Measurements from ENCODE around the gene RPL3. TPM values are rescaled to one million over a fixed set of nuclear protein-coding genes. Genes with fewer than 3 reads are reported as not detected.

RPL3 gene
- total RNA-seq, 1 experiment from 2014 or later = 1,668 TPM

DNA sequence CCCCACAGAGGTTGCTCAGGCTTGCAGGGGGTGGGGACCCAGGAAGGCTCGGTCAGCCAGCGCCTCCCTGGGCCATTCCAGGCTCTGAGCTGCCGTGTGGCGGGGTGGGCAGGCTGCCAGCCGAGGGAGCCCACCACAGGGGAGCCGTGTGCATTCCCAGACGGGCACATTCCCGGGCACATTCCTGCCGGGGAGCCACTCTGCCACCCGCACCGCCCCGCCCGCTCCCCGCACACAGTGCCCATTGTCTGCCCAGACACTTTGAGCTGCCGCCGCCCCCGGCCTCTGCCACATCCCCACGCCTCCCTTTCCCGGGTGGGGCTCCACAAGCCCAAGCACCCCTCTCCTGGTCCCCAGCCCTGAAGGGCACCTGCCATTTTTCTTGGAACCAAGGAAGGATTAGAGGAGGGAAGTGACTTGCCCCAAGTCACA is 27.4 kb downstream of the RPL3 start:
- H3K4me1 ChIP-seq = peaks cover 44% of the 10 kb centered on the region
- no peaks in the 10 kb centered on the region for H3K9me3 ChIP-seq
- H3K9me3 Mint-ChIP-seq (ENCODE audit: unreplicated experiment) = no peaks in the 10 kb centered on the region
- TF ChIP-seq, protein P1, sequence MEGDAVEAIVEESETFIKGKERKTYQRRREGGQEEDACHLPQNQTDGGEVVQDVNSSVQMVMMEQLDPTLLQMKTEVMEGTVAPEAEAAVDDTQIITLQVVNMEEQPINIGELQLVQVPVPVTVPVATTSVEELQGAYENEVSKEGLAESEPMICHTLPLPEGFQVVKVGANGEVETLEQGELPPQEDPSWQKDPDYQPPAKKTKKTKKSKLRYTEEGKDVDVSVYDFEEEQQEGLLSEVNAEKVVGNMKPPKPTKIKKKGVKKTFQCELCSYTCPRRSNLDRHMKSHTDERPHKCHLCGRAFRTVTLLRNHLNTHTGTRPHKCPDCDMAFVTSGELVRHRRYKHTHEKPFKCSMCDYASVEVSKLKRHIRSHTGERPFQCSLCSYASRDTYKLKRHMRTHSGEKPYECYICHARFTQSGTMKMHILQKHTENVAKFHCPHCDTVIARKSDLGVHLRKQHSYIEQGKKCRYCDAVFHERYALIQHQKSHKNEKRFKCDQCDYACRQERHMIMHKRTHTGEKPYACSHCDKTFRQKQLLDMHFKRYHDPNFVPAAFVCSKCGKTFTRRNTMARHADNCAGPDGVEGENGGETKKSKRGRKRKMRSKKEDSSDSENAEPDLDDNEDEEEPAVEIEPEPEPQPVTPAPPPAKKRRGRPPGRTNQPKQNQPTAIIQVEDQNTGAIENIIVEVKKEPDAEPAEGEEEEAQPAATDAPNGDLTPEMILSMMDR (IDR thresholded peaks at IDR 0.05; ENCODE audit: insufficient read depth in 1 of 2, low read depth in 1 of 2, low read length in 1 of 2, severe bottlenecking in 1 of 2, unreplicated experiment in 1 of 2) = no peak
- no peaks in the 10 kb centered on the region for H3K36me3 Mint-ChIP-seq (ENCODE audit: insufficient read depth, unreplicated experiment)
- no peaks in the 10 kb centered on the region for H3K36me3 ChIP-seq (ENCODE audit: control insufficient read depth, insufficient read depth, low read length)
- no peak for DNase-seq
- peak overlapping the region; percentile 86 for H3K27ac Mint-ChIP-seq (ENCODE audit: unreplicated experiment)
- intact Hi-C loops (cut with micrococcal nuclease; ENCODE audit: unreplicated experiment) = loop anchor here (5.0 kb wide), 1 partner anchor 40 kb away; no protein-coding TSS in a partner anchor
- CTCF ChIA-PET = no interaction called here
- H3K4me3 ChIP-seq (ENCODE audit: low read depth, low read length) = no peak overlapping the region
- POLR2A ChIA-PET = no interaction called here
- no peaks in the 10 kb centered on the region for H3K27me3 ChIP-seq (replicated peaks; ENCODE audit: control insufficient read depth, insufficient read depth, low read length)
- H3K4me1 Mint-ChIP-seq (ENCODE audit: low read depth, unreplicated experiment) = peaks cover 24% of the 10 kb centered on the region
- no peaks in the 10 kb centered on the region for H3K27me3 Mint-ChIP-seq (ENCODE audit: insufficient read depth, unreplicated experiment)
- no peak overlapping the region for H3K4me3 Mint-ChIP-seq (ENCODE audit: unreplicated experiment)
- no TSS peak for BruUV-seq (replicated peaks)

DNA sequence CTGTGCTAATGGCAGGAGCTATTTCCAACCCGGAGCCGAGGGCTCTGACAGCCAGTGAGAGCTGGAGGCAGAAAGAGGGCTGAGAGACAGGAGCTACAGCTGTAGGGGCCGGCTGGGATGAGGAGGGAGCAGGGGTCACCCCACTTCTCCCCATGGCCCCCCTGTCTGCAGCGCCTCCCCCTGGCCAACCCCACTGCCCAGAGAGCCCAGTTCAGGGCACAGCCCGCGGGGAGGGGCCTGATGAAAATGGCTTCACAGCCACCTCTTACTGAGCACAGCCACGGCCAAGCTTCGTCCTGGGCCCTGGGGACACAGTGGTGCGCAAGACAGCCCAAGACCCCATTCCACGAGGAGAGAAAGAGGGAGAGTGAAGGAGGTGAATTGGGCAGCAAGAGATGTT is 27.9 kb downstream of the RPL3 start:
- POLR2A ChIA-PET = no interaction called here
- Histone ChIP-seq H3K4me3 (ENCODE audit: low read depth, low read length) (no peak overlapping the region), H3K36me3 (ENCODE audit: control insufficient read depth, insufficient read depth, low read length) (no peaks in the 10 kb centered on the region), H3K9me3 (no peaks in the 10 kb centered on the region), H3K4me1 (peaks cover 48% of the 10 kb centered on the region), H3K27me3 (replicated peaks; ENCODE audit: control insufficient read depth, insufficient read depth, low read length) (no peaks in the 10 kb centered on the region)
- intact Hi-C loops (cut with micrococcal nuclease; ENCODE audit: unreplicated experiment) = loop anchor here (5.0 kb wide), 1 partner anchor 39 kb away; no protein-coding TSS in a partner anchor
- DNase-seq = no peak
- H3K9me3 Mint-ChIP-seq (ENCODE audit: unreplicated experiment) = no peaks in the 10 kb centered on the region
- H3K4me1 Mint-ChIP-seq (ENCODE audit: low read depth, unreplicated experiment) = peaks cover 22% of the 10 kb centered on the region
- CTCF ChIA-PET = interaction anchor here (0.7 kb wide), 1 partner anchor 52 kb away, joined by 3 read pairs; no protein-coding TSS in a partner anchor
- no peaks in the 10 kb centered on the region for H3K36me3 Mint-ChIP-seq (ENCODE audit: insufficient read depth, unreplicated experiment)
- TF ChIP-seq, protein P1 (IDR thresholded peaks at IDR 0.05; ENCODE audit: insufficient read depth in 1 of 2, low read depth in 1 of 2, low read length in 1 of 2, severe bottlenecking in 1 of 2, unreplicated experiment in 1 of 2) = no peak
- H3K4me3 Mint-ChIP-seq (ENCODE audit: unreplicated experiment) = no peak overlapping the region
- peak overlapping the region; percentile 76 for H3K27ac Mint-ChIP-seq (ENCODE audit: unreplicated experiment)
- no peaks in the 10 kb centered on the region for H3K27me3 Mint-ChIP-seq (ENCODE audit: insufficient read depth, unreplicated experiment)
- no TSS peak for BruUV-seq (replicated peaks)

DNA sequence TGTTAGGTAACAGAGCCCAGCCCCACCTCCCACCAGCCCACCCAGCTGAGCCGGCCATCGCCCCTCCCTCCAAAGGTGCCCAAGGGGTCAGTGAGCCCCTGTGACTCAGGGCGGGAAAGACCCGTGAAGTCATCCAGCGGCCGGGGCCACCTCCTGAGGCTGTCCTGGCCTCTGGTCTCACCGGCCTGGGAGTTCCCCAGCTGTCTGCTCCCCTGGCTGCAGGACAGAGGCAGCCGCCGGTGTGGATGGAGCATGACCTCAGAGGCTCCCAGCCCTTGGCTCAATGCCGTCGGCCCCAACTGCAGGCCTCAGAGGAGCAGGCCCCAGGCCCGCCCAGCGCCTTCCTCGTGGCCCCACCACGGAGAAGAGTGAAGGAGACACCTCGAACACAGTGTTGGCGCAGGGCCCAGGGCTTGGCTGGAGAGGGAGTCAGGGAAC is 28.7 kb downstream of the RPL3 start:
- BruUV-seq (replicated peaks) = no TSS peak
- peaks cover 5% of the 10 kb centered on the region for H3K9me3 Mint-ChIP-seq (ENCODE audit: unreplicated experiment)
- peaks cover 3% of the 10 kb centered on the region for H3K36me3 Mint-ChIP-seq (ENCODE audit: insufficient read depth, unreplicated experiment)
- Histone ChIP-seq H3K36me3 (ENCODE audit: control insufficient read depth, insufficient read depth, low read length) (no peaks in the 10 kb centered on the region), H3K4me3 (ENCODE audit: low read depth, low read length) (no peak overlapping the region), H3K4me1 (peaks cover 46% of the 10 kb centered on the region), H3K27me3 (replicated peaks; ENCODE audit: control insufficient read depth, insufficient read depth, low read length) (no peaks in the 10 kb centered on the region), H3K9me3 (no peaks in the 10 kb centered on the region)
- H3K4me3 Mint-ChIP-seq (ENCODE audit: unreplicated experiment) = no peak overlapping the region
- no peak overlapping the region for H3K27ac Mint-ChIP-seq (ENCODE audit: unreplicated experiment)
- DNase-seq = no peak
- CTCF ChIA-PET = interaction anchor here (0.6 kb wide), 1 partner anchor 309 kb away, joined by 3 read pairs; no protein-coding TSS in a partner anchor
- peaks cover 17% of the 10 kb centered on the region for H3K4me1 Mint-ChIP-seq (ENCODE audit: low read depth, unreplicated experiment)
- TF ChIP-seq, protein P1 (IDR thresholded peaks at IDR 0.05; ENCODE audit: insufficient read depth in 1 of 2, low read depth in 1 of 2, low read length in 1 of 2, severe bottlenecking in 1 of 2, unreplicated experiment in 1 of 2) = no peak
- H3K27me3 Mint-ChIP-seq (ENCODE audit: insufficient read depth, unreplicated experiment) = no peaks in the 10 kb centered on the region
- POLR2A ChIA-PET = no interaction called here
- intact Hi-C loops (cut with micrococcal nuclease; ENCODE audit: unreplicated experiment) = loop anchor here (5.0 kb wide), 1 partner anchor 38 kb away; no protein-coding TSS in a partner anchor
